T1000 (cell line): ENCODE data around the gene TCF7L2.

Experiments used
- DNase-seq: peaks from one replicate; lab custom pipeline; 2025; ENCODE audit warnings: mixed read lengths; lab: John Stamatoyannopoulos, UW

TCF7L2 gene

DNA sequence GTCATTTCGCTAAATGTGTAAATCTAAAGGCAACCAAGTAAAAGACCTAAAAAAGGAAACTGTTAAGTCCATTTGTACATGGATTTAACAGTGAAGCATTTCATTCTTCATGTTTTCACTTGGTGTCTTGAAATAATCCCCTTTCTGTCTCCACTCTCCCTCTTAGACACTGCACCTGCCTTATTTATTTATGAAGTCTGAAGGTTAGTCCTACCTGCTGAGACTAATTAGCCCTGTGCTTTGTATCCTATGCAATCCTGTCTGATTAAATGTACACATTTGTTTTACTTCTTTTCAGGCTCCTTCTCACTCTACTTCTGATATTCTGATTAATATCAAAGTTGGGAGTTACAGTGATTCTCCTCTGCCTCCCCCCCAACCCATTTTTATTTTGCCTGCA, 1.9 kb upstream of the TCF7L2 start:
- no peak for DNase-seq

DNA sequence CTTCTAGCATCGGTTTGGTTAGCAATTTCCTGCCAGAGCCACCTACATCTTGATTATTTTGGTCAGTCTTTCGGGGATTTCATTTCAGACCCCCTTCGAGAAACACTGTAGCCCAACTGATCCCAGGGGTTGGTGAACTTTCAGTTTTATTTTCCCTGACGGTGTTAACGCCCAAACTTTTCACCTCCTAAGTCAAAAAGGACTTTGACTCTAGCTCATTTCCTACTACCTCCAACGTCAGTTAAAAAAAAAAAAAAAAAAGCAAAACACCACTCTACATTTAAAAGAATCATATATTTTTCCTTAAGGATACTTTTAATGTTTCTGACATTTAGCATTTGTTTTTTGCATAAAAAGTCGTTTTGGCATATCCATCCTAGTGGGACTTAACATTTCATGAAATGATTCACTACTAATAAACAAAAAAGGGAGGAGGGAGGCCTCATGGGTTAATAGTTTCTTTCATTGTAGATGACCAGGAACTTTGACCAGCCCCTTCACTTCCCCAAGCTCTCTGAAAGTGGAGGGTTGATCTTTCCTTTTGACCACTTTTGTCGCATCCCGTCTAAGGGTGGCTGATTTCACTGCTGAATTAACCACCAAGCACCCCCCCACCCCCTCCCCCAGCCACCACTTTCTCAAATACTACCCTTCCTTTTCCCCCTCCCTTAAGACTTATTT, 764 bp upstream of the TCF7L2 start:
- DNase-seq: no peak

DNA sequence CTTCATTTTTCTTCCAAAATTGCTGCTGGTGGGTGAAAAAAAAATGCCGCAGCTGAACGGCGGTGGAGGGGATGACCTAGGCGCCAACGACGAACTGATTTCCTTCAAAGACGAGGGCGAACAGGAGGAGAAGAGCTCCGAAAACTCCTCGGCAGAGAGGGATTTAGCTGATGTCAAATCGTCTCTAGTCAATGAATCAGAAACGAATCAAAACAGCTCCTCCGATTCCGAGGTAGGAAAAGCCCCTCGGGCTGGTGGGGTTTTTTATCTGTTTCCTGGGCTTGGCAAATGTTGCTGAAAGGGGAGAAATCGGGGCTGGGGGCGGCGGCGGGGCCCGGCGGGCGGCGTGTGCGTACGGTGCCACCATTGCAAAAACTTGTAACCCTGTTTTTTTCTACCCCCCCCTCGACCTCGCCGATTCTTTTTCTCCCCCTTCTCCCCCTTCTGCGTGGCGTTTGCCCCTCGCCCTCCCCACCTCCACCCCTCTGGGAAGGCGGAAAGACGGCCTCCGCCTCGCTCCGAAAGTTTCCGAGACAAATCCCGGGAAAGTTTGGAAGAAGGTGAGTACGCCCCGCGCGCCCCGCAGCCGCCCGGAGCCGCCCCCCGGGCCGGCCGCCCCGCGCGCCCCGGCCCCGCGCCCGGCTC, 789 bp downstream of the TCF7L2 start:
- DNase-seq: no peak

DNA sequence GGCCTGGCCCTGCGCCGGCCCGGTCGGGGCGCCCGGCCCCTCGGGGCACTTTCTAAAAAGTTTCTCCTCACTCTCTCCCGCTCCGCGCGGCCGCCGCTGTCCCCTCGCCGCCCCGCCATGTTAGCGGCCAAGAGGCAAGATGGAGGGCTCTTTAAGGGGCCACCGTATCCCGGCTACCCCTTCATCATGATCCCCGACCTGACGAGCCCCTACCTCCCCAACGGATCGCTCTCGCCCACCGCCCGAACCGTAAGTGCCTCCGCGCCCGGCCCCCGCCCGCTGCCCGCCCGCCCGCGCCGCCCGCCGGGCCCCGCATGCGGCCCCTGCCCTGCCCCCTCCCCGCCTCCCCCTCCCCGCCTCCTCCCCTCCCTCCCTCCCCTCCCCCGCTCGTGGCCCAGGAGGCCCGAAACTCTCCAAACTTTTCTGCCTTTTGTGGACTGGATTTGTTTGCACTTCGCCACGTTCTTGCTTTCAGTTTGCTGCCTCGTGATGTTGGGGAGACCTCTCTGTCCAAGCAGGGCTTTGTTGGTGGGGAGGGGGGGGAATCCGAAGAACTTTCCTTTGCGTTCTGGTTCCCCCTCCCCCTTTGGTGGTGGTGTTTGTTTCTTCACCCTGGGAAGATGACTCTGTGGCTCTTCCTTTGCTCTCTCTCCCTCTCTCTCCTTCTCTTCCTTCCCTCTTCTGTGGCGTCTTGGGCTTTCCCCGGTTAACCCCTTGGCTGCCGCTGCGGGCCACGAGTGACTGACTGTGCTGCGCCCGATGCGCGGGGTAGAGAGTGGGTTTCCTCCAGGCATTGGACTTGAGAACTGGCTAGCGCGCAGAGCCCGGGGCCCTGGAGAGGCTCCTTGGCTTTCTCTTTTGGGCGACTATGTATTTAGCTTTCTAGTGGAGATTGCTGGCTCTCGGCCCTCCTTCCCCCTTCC, 1.6 kb downstream of the TCF7L2 start:
- DNase-seq: no peak

DNA sequence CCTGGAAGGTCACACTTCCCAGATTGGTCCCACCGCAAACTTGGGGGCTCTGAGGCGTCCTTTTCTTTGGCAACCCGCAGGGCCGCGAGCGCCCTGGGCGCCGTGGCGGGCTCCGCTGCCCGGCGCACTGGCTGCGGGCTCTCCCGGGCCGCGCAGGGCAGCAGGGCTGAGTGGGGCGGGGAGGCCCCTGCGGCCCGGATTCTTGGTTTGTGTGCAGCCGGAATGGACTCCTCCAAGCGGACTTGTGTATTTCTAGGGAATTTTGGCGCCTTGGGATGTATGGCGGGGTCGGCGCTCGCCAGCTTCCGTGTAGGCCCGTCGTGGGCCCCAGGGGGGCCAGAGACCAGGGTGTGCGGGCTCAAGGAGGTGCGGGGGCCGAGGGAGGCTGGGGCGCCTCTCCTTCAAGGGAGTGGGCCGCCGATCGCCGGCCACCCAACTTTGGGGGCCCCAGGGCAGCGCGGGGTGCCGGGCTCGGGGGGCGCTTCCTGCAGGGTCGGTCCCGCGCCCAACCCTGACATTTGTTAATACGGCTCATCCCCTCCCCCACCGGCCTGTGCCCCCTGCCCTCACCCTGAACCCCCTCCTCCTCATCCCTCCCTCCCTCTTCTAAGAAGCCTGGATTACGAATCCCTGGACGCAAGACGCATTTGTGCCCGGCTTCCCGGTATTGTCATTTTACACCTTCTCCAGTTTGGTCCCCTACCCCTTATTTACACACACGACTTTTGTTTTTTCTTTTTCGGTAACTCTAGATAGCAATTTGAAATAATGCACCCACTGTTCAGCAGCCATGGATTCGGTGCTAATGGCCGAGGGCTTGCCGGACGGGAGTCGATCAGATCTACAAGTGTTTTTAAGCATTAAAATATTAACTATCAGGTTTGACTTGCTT, 2.5 kb downstream of the TCF7L2 start:
- no peak for DNase-seq

DNA sequence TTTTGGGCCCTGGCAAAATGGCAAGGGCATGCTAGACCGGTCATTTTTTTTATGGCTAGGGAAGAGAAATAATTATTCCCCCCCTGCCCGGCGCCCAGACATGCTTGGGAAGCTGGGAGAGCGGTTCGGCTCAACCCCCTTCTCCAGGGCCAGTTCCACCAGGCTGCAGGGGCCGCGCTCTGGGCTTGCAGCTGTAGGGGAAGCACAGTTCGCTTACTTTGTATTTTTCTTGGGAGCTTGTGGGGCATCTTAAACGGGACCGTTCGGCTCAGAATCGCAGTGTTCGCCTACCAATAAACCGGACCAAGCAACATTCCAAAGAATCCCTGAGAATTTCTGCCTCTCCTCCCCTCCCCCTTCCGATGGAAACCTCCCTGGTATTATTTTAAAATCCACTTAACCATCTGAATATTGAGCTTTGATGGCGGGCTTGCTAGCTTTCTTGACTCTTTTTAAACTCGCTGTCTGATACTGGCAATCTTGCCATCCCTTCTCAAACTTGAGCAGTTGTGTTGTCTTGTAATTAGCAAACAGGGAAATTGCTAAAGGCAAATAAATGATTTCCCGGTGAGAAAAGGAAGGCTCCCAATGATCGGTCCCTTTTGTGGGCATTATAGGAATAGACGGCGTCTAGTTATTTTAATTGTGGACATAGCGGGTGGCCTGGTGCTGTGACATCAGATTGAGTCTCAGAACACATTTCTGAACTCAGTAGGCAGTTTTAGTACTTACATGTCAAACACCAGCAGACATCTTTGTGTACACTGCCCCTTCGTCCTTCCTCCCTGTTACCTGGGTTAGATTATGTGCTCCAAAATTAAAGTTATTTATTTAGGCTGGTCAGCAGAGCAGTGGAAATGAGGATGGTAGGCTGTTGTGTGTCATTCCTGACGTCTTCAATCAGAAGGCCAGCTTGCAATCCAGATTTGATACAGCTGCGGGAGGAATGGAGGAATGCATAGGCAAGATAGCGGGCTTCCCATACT, 3.4 kb downstream of the TCF7L2 start:
- DNase-seq: no peak

DNA sequence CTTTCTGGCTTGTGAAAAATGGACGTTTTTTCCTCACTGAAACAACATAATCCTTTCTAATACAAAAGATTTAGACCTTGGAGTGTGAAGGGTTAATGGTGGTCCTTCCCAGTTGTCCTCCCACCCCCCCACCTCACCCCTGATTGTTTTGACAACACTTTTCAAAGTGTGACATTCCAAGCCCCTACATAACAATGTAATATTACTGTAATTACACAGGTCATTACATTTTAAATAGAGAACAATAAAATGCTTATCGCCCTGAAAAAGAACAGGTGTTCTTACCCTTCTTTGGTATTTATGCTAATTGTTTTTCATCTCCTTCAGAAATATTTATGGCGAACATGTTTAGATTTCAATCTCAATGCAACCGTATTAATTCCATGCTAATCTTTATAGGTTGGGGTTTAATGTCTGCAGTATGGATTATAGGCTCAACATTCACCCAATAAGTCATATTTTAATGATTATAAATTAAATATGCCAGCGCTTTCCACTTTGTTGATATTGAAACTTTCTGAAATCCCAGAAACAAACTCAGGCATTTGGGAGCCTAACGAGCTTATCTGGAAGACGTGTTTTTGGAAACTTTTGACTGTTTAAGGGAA, 5.0 kb downstream of the TCF7L2 start:
- no peak for DNase-seq

DNA sequence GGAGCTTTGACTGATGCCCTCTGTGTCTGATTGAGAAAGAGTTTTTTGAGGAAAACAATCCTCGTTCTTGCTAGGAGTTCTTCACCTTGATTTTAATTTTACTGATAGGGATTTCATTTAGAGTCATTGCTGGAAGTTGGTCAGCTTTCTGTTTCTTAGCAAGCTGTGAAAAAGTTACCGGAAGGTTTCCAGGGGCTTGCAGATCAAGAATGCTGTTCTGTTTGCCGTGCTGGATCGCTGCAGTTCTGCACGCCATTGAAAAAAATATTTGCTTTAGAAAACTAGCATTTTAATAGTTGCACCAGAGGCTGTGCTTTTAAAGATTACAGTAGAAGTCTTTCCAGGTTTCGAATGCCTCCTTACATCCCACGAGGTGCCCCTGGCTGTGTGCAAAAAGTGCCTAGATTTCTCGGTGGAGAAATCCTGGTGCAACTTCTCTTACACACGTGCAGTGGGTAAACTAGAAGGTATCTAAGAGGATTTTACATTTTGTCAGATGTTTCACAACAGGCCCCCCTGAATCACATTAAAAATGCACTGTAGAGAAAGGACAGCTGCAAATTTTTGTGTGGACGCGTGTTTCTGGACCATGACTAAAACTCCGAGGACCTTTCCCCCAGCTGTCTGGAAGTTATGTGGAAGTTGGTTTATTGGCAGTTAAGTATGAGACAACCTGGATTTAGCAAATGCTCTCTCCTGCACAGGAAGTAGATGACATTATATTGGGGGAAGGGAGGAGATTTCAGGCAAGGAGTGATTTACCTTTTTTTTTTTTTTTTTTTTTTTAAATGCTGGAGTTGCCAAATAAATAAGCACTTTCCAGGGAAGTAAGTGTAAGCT, 5.8 kb downstream of the TCF7L2 start:
- DNase-seq: no peak

DNA sequence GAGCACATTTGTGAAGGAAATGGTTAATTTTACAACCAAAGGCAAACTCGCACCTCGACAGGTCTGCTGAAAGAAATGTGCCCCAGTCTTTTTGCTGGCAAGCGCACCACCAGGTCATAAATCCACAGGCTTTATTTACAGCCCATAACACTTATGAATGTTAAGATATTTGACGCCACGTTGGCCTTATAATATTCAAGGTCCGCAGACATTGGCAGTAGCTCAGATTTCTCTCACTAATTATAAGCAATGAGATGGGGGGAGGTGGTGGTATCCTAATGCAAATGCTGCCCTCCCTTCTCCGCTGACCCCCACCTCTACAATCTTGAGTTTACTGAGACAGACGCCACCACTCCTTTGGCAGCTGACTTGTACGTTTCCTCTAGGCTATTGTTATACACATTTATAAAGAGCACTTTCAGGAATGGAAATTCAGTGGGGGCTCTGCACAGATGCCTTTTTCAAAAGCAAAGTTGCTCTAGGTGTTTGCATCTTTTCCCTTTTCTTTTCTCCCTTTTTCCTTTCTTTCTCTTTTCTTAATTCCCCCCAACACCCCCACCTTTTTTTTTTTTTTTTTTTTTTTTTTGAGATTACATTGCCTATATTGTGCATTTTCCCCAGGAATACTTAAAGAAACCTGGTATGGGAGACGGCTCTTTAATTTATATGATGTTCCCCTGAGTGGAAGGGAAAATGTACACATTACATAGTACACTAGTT, 6.7 kb downstream of the TCF7L2 start:
- DNase-seq: no peak

DNA sequence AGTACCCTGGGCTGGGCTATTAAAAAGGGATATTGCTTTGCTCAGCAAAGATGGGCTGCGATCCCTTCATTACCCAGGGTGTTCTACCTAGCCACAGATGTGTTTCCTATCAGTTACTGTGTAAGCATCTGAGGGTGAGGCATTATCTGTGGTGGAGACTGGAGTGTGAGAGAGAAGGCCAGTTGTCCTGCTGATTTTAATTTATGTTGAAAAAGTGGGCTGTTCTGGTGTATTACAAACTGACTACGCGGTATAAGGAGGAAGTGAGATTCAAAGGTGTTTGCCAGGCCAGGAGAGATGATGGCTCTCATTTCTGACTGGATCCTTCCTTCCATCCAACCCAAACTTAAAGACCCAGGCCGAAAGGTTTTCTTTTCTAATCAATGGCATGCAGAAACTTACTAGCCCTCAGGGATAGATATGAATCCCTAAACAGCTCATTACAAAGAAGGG, 7.6 kb downstream of the TCF7L2 start:
- DNase-seq: no peak

DNA sequence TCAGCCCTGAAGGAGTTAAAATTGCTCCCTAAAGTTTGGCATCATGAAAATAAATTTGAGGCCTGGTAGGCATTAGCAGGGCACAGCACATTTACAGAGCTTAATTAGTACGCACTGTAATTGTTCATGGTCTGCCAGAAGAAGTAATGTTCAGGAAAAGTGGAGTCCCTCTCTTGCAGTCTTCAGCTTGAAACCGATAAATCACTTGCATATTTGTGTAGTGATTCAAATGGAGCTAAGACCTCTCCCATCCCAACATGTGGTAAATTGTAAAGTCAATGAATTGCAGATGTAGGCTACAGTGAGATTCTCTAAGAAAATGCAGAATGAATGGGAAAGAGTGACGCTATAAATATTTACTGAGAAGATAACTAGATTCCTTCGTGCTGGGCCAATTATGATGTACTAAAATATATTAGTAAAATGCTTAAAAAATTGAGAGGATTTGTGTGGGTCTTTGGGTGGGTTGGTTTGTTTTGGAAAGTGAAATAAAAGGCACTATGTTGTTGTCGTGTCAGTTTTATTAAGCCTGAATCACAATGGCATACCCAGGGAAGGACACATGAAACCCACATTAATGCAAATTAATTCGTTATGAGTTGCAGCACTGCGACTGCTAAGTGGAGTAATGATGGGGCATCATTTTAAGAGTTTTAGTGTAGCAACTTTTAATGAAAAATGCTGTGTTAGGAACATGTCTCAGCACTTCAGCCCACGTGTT, 8.4 kb downstream of the TCF7L2 start:
- DNase-seq: no peak

DNA sequence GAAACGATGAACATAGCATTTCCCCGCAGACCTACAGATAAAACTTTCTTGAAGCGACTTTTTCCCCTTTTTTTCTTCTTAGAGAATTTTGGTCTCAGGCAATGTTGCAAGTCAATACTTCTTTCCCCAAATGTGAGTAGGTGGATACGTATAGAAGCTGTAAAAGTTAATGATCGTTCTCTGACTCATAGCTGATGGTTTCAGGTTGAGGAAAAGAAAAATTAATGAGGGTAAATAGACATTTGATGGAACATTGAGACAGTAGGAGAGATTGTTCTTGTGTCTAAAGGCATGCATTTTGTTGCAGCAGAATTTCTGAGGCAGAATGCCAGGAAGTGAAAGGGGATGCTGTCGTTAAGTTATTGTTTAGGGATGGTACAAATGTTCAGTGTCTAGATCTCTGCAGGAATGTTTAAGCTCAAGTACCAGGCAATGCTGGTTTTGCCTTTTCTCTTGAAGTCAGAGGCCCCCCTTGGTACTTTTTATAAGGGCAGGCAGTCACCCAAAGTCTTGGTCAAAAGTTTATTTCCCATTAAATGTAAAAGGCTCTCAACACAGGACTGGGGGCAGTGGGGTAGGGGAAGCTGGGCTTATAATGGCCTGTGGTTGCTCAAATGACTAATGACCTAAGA, 9.3 kb downstream of the TCF7L2 start:
- no peak for DNase-seq

DNA sequence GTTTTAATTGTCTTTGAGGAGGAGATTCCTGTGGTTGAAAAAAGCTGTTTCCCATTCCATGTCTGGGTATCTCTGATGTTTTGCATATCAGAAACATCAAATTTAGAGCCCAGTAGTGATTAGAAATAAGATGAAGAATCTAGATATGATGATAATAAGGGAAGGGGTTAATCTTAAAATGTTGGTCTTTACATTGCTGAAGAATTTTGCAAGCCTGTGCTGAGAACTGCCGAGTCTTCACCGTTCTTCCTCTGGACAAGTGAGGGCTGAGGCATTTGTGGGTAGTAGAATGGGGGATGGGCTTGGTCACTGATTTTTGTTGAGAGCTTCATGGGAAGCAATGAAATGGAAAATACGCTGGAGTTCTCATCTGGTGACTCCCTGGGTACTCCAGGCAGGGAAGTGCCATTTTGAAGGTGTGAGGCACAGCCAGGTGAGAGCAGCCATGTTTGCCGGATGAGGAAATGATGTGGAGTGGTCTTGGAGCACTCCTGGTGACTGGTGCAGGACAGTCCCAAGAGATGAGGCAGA, 10.2 kb downstream of the TCF7L2 start:
- DNase-seq: no peak

DNA sequence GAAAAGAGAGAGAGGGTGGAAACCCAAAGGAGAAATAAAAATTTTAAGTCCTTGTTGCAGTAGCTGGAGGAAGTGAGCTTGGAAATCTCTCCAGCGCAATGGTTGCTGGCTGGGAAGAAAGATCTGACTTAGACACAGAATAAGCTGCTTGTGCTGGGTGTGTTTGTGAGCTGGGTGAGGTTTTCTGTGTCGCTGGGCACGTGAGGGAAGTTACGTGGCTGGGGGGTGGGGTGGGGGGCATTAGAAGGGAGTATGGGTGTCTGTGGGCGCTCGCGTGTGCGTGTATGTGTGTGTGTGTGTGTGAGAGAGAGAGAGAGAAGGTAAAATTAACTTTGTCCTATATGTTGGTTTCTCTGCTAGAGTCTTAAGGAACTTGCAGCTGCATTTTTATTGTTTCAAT, 11.6 kb downstream of the TCF7L2 start:
- no peak for DNase-seq

DNA sequence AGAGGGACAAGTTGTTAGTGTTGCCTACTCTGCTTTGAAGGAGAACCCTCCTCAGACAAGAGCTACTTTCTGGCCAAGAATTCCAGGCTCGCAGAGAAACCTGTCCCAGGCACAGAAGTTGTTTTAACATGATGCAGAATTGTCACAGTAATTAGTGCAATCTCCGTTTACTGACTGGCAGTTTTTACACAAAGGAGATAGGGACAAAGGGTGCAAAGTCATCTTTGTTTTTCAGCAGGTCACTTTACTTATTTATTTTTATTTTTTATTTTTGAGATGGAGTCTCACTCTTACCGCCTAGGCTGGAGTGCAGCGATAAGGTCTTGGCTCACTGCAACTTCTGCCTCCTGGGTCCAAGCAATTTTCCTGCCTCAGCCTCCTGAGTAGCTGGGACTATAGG, 12.3 kb downstream of the TCF7L2 start:
- no peak for DNase-seq

DNA sequence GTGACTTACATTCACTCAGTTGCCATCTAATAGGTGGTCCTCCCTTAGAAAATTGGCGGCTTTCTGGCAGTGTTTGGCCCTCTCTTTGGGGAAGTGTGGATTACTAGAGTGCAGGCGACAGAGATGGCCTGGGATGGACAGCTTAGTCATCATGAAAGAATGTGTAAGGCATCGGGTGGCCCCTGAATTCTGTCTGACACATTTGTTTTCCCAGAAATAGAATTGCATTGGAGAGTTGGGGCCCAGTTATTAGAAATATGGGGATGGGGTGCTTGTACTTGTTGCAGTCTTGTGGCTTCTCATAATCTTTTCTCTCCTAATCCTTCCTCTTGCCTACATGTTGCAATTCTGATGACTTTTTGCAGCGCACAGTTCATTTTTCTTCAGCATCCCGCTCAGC, 13.8 kb downstream of the TCF7L2 start:
- no peak for DNase-seq

DNA sequence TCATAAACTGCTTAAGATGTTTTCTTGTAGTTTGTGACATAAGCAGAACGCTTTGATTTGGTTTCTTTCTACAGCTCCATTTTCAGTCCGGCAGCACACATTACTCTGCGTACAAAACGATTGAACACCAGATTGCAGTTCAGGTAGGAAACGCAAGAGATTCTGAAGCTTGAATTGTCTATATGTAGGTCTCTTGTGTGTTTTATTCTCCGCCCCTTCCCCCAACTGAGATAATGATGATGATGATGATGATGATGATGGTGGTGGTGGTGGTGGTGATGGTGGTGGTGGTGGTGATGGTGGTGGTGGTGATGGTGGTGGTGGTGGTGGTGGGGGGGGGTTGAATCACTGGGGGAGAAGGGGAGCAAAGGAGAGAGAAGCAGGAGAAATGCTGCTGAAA, 14.4 kb downstream of the TCF7L2 start:
- no peak for DNase-seq
